ENCODE results near the gene DGKB.

DGKB gene

GRCh38 chr7:14430926-14431325, 471.6 kb downstream of the DGKB start:
- no peak for TF ChIP-seq CTCF (conservative IDR thresholded peaks at IDR 0.05; ENCODE audit: low read depth, low read length)
- DNase-seq (ENCODE audit: low read depth): no peak
- H3K4me3 ChIP-seq (ENCODE audit: low read length): no peak overlapping the region

GRCh38 chr7:14425559-14425958, 477.0 kb downstream of the DGKB start:
- no peak overlapping the region for H3K4me3 ChIP-seq (ENCODE audit: low read length)
- no peak for TF ChIP-seq CTCF (conservative IDR thresholded peaks at IDR 0.05; ENCODE audit: low read depth, low read length)
- no peak for DNase-seq (ENCODE audit: low read depth)

GRCh38 chr7:14424675-14425074, 477.9 kb downstream of the DGKB start:
- DNase-seq (ENCODE audit: low read depth): no peak
- H3K4me3 ChIP-seq (ENCODE audit: low read length): no peak overlapping the region
- no peak for TF ChIP-seq CTCF (conservative IDR thresholded peaks at IDR 0.05; ENCODE audit: low read depth, low read length)

- H3K4me3 ChIP-seq (ENCODE audit: low read length): no peak overlapping the region
- DNase-seq (ENCODE audit: low read depth): no peak
Observed at GRCh38 chr7:14420768-14421167, 481.8 kb downstream of the DGKB start.

GRCh38 chr7:14419531-14419930, 483.0 kb downstream of the DGKB start:
- TF ChIP-seq CTCF (conservative IDR thresholded peaks at IDR 0.05; ENCODE audit: low read depth, low read length): no peak
- no peak overlapping the region for H3K4me3 ChIP-seq (ENCODE audit: low read length)
- no peak for DNase-seq (ENCODE audit: low read depth)

More at GRCh38 chr7:14420768-14421167, 481.8 kb downstream of the DGKB start:
- TF ChIP-seq CTCF (conservative IDR thresholded peaks at IDR 0.05; ENCODE audit: low read depth, low read length): no peak

GRCh38 chr7:14418633-14419032, 483.9 kb downstream of the DGKB start:
- no peak for TF ChIP-seq CTCF (conservative IDR thresholded peaks at IDR 0.05; ENCODE audit: low read depth, low read length)
- H3K4me3 ChIP-seq (ENCODE audit: low read length): no peak overlapping the region
- no peak for DNase-seq (ENCODE audit: low read depth)

- no peak overlapping the region for H3K4me3 ChIP-seq (ENCODE audit: low read length)
- DNase-seq (ENCODE audit: low read depth): no peak
- no peak for TF ChIP-seq CTCF (conservative IDR thresholded peaks at IDR 0.05; ENCODE audit: low read depth, low read length)
Observed at GRCh38 chr7:14414274-14414986, 488.1 kb downstream of the DGKB start.

Measured in retinal pigment epithelial cell (primary cell).